Measurements from ENCODE around the gene BHLHE40.

BHLHE40 gene

GRCh38 chr3:4988983-4989834 lies 10.0 kb downstream of the BHLHE40 start (continued):
- no peak for TF ChIP-seq TSHZ1 (tag by site-specific recombination; IDR thresholded peaks at IDR 0.05; ENCODE audit: borderline replicate concordance)
- TF ChIP-seq ZNF677 (tag by site-specific recombination; IDR thresholded peaks at IDR 0.05) = no peak
- peak; percentile 58; the same call in 1 of the 2 replicates for TF ChIP-seq IKZF3 (tag by site-specific recombination; IDR thresholded peaks at IDR 0.05)
- TF ChIP-seq ZNF555 (tag by site-specific recombination; conservative IDR thresholded peaks at IDR 0.05) = no peak
- TF ChIP-seq TCF7L2 (IDR thresholded peaks at IDR 0.05; ENCODE audit: borderline replicate concordance, low read depth, low read length) = no peak
- peak; percentile 64 for TF ChIP-seq SP2 (tag by site-specific recombination; IDR thresholded peaks at IDR 0.05)
- TF ChIP-seq YY2 (tag by site-specific recombination; IDR thresholded peaks at IDR 0.05) = no peak
- TF ChIP-seq ZSCAN30 (tag by site-specific recombination; IDR thresholded peaks at IDR 0.05) = peak; percentile 70; the same call in 1 of the 2 replicates
- peak; percentile 86 for TF ChIP-seq ZNF341 (tag by site-specific recombination; IDR thresholded peaks at IDR 0.05; ENCODE audit: low read depth)
- no peak for TF ChIP-seq KLF10 (tag by site-specific recombination; IDR thresholded peaks at IDR 0.05)
- no peak for TF ChIP-seq ZBTB7A (tag by site-specific recombination; IDR thresholded peaks at IDR 0.05; ENCODE audit: low read depth)
- TF ChIP-seq ZNF169 (tag by site-specific recombination; IDR thresholded peaks at IDR 0.05) = no peak
- TF ChIP-seq ZNF610 (tag by site-specific recombination; IDR thresholded peaks at IDR 0.05; ENCODE audit: borderline replicate concordance) = 0 out of 2 replicates have a peak, but pooled peaks have one; percentile 24
- no peak for TF ChIP-seq ZNF514 (tag by site-specific recombination; IDR thresholded peaks at IDR 0.05)
- 0 out of 2 replicates have a peak, but pooled peaks have one; percentile 33 for TF ChIP-seq ZNF843 (tag by site-specific recombination; IDR thresholded peaks at IDR 0.05)
- no peak for TF ChIP-seq ZNF624 (tag by site-specific recombination; IDR thresholded peaks at IDR 0.05)
- TF ChIP-seq ZNF350 (tag by site-specific recombination; IDR thresholded peaks at IDR 0.05) = no peak
- TF ChIP-seq MYNN (tag by site-specific recombination; IDR thresholded peaks at IDR 0.05; ENCODE audit: borderline replicate concordance) = no peak
- no peak for TF ChIP-seq ZNF776 (tag by site-specific recombination; IDR thresholded peaks at IDR 0.05; ENCODE audit: borderline replicate concordance)
- TF ChIP-seq KLF9 (tag by site-specific recombination; IDR thresholded peaks at IDR 0.05; ENCODE audit: low read depth) = no peak
- TF ChIP-seq ZNF324 (tag by site-specific recombination; IDR thresholded peaks at IDR 0.05) = no peak
- TF ChIP-seq ZSCAN16 (tag by site-specific recombination; IDR thresholded peaks at IDR 0.05) = no peak
- TF ChIP-seq SALL2 (tag by site-specific recombination; IDR thresholded peaks at IDR 0.05; ENCODE audit: borderline replicate concordance) = no peak
- TF ChIP-seq ZNF132 (tag by site-specific recombination; IDR thresholded peaks at IDR 0.05; ENCODE audit: borderline replicate concordance) = no peak
- no peak for TF ChIP-seq ZSCAN4 (tag by site-specific recombination; IDR thresholded peaks at IDR 0.05)
- no peak for TF ChIP-seq ZBTB48 (tag by site-specific recombination; IDR thresholded peaks at IDR 0.05)
- no peak for TF ChIP-seq ZNF248 (tag by site-specific recombination; IDR thresholded peaks at IDR 0.05)
- TF ChIP-seq, protein P1, sequence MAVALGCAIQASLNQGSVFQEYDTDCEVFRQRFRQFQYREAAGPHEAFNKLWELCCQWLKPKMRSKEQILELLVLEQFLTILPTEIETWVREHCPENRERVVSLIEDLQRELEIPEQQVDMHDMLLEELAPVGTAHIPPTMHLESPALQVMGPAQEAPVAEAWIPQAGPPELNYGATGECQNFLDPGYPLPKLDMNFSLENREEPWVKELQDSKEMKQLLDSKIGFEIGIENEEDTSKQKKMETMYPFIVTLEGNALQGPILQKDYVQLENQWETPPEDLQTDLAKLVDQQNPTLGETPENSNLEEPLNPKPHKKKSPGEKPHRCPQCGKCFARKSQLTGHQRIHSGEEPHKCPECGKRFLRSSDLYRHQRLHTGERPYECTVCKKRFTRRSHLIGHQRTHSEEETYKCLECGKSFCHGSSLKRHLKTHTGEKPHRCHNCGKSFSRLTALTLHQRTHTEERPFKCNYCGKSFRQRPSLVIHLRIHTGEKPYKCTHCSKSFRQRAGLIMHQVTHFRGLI (tag by site-specific recombination; IDR thresholded peaks at IDR 0.05) = no peak
- TF ChIP-seq OSR2 (tag by site-specific recombination; IDR thresholded peaks at IDR 0.05) = peak; percentile 90
- peak; percentile 89 for TF ChIP-seq KLF17 (tag by site-specific recombination; IDR thresholded peaks at IDR 0.05)
- no peak for TF ChIP-seq ZNF785 (tag by site-specific recombination; IDR thresholded peaks at IDR 0.05)
- TF ChIP-seq, protein P2, sequence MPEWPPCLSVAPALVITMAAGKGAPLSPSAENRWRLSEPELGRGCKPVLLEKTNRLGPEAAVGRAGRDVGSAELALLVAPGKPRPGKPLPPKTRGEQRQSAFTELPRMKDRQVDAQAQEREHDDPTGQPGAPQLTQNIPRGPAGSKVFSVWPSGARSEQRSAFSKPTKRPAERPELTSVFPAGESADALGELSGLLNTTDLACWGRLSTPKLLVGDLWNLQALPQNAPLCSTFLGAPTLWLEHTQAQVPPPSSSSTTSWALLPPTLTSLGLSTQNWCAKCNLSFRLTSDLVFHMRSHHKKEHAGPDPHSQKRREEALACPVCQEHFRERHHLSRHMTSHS (tag by site-specific recombination; IDR thresholded peaks at IDR 0.05) = no peak
- TF ChIP-seq ZNF548 (tag by site-specific recombination; IDR thresholded peaks at IDR 0.05) = no peak

Measured in HEK293 (cell line).